Type B pancreatic cell (in vitro differentiated cells): ENCODE measurements around the gene EXOC1. TPM values are rescaled to one million over a fixed set of nuclear protein-coding genes. Genes with fewer than 3 reads are reported as not detected.

Experiments used
- DNase-seq: peaks from one replicate; pipeline ENCODE4 v3.0.0; 2021; ENCODE audit warnings: mixed read lengths; ENCODE audit not compliant: unreplicated experiment; ENCODE audit errors: extremely low spot score
- H3K27ac Mint-ChIP-seq: 2 replicates; pipeline ENCODE4 v1.8.0; 2021; ENCODE audit warnings: mild to moderate bottlenecking, mixed read lengths
- H3K27me3 Mint-ChIP-seq: 2 replicates; pipeline ENCODE4 v1.8.0; 2021; ENCODE audit warnings: mixed read lengths
- H3K36me3 Mint-ChIP-seq: 2 replicates; pipeline ENCODE4 v1.8.0; 2021; ENCODE audit warnings: mixed read lengths
- H3K4me1 Mint-ChIP-seq: one replicate; pipeline ENCODE4 v1.8.0; 2021; ENCODE audit warnings: mixed read lengths; ENCODE audit not compliant: unreplicated experiment
- H3K4me3 Mint-ChIP-seq: 2 replicates; pipeline ENCODE4 v1.8.0; 2021; ENCODE audit warnings: mild to moderate bottlenecking, mixed read lengths
- H3K9me3 Mint-ChIP-seq: 2 replicates; pipeline ENCODE4 v1.8.0; 2021; ENCODE audit warnings: mixed read lengths
- total RNA-seq: library from RNA; stranded (reverse); gene quantifications from 2 replicates; pipeline ENCODE4 v1.2.1, GENCODE V29; 2021; ENCODE audit warnings: low replicate concordance
- TF ChIP-seq, protein P1 (sequence below): fragments of 200-600 bp; sonication (generic); conservative IDR thresholded peaks from 2 replicates; pipeline ENCODE4 v1.5.0; 2021; ENCODE audit warnings: antibody characterized with exemption, mild to moderate bottlenecking

Gene EXOC1
- total RNA-seq, 1 donor from 2014 or later, result 29.0 TPM

DNA sequence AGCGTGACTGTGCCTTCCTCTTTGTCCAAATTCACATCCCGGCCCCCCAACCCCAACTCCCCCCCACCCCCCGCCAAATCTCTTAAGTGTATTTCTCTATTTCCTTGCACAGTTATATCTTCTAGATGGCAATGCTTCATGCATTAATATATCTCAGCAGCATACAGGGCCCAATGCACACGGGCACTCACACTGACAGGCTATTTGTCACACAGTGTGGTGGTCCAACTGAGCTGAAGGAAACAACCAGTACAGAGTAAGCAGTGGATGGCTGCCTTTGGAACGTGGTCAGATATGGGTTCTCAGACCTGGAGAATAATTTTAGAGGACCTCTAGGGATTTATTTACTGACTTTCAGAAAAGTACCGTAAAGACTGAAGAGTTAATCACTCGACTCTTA, 681 bp downstream of the EXOC1 start:
- Mint-ChIP-seq H3K4me3 (no peak overlapping the region), H3K9me3 (no peaks in the 10 kb centered on the region), H3K36me3 (peaks cover 3% of the 10 kb centered on the region), H3K27me3 (peaks cover 33% of the 10 kb centered on the region), H3K27ac (no peak overlapping the region), H3K4me1 (peaks cover 5% of the 10 kb centered on the region)
- DNase-seq, result no peak
- TF ChIP-seq, protein P1, sequence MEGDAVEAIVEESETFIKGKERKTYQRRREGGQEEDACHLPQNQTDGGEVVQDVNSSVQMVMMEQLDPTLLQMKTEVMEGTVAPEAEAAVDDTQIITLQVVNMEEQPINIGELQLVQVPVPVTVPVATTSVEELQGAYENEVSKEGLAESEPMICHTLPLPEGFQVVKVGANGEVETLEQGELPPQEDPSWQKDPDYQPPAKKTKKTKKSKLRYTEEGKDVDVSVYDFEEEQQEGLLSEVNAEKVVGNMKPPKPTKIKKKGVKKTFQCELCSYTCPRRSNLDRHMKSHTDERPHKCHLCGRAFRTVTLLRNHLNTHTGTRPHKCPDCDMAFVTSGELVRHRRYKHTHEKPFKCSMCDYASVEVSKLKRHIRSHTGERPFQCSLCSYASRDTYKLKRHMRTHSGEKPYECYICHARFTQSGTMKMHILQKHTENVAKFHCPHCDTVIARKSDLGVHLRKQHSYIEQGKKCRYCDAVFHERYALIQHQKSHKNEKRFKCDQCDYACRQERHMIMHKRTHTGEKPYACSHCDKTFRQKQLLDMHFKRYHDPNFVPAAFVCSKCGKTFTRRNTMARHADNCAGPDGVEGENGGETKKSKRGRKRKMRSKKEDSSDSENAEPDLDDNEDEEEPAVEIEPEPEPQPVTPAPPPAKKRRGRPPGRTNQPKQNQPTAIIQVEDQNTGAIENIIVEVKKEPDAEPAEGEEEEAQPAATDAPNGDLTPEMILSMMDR, result no peak

DNA sequence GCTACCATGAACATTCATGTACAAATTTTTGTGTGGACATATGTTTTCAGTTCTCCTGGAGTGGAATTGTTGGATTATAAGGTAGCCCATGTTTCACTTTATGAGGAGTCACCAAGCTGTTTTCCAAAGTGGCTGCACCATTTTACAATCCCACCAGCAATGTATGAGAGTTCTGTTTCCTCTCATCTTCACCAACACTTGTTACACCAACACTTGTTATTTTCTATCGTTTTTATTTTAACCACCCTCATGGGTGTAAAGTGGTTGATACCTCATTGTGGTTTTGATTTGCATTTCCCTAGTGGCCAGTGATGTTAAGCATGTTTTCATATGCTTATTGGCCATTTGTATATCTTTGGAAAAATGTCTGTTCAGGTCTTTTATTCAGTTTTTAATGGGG, 4.1 kb downstream of the EXOC1 start:
- H3K27ac Mint-ChIP-seq, result no peak overlapping the region

DNA sequence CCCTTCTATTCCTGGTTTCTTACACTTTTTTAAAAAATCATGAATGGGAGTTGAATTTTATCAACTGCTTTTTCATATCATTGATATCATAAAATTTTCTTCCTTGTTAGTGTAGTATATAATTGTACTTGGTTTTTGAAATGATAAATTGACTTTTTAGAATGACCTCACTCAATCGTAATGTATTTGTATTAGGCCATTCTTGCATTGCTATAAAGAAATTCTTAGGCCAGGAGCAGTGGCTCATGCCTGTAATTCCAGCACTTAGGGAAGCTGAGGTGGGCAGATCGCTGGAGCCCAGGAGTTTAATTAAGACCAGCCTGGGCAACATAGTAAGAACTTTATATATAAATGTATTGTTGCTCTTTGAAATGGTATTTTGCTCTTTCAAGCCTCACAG, 6.3 kb downstream of the EXOC1 start:
- TF ChIP-seq, protein P1, result no peak
- H3K4me1 Mint-ChIP-seq, result no peaks in the 10 kb centered on the region
- no peak overlapping the region for H3K4me3 Mint-ChIP-seq
- no peaks in the 10 kb centered on the region for H3K9me3 Mint-ChIP-seq
- no peak overlapping the region for H3K27ac Mint-ChIP-seq
- no peaks in the 10 kb centered on the region for H3K27me3 Mint-ChIP-seq
- H3K36me3 Mint-ChIP-seq, result peaks cover 14% of the 10 kb centered on the region
- DNase-seq, result no peak

More for the DNA sequence above, 4.1 kb downstream of the EXOC1 start:
- H3K4me1 Mint-ChIP-seq, result peaks cover 5% of the 10 kb centered on the region
- H3K4me3 Mint-ChIP-seq, result no peak overlapping the region
- H3K9me3 Mint-ChIP-seq, result no peaks in the 10 kb centered on the region
- no peak for DNase-seq
- H3K36me3 Mint-ChIP-seq, result peaks cover 14% of the 10 kb centered on the region
- TF ChIP-seq, protein P1, result no peak
- peaks cover 4% of the 10 kb centered on the region for H3K27me3 Mint-ChIP-seq

DNA sequence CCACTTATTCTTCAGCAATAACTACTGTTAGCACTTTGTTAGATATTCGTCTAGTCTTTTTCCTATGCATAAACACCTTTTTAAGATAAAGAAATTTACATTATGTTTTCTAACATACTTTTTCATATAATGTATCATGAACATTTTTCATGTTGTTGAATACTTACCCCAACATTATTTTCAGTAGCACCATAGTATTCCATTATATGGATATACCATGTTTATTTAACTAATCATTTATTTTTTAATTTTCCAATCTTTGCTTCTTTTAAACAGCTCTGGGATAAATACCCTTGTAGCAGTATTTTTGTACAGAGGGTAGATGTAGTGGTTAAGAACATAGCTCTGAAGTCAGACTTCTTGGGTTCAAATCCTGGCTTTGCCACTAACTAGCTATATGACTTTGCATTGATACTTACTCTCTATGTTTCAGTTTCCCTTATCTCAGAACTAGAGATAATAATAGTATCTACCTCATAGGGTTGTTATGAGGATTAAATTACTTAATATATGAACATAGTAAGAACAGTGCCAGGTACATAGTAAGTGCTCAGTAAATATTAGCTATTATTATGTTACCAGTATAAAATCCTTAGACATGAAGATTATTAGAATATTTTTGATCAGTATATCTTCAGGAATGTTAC, 11.3 kb downstream of the EXOC1 start:
- Mint-ChIP-seq H3K27ac (no peak overlapping the region), H3K4me3 (no peak overlapping the region), H3K36me3 (peaks cover 12% of the 10 kb centered on the region), H3K9me3 (no peaks in the 10 kb centered on the region), H3K4me1 (peaks cover 11% of the 10 kb centered on the region), H3K27me3 (no peaks in the 10 kb centered on the region)
- no peak for DNase-seq
- TF ChIP-seq, protein P1, result no peak

DNA sequence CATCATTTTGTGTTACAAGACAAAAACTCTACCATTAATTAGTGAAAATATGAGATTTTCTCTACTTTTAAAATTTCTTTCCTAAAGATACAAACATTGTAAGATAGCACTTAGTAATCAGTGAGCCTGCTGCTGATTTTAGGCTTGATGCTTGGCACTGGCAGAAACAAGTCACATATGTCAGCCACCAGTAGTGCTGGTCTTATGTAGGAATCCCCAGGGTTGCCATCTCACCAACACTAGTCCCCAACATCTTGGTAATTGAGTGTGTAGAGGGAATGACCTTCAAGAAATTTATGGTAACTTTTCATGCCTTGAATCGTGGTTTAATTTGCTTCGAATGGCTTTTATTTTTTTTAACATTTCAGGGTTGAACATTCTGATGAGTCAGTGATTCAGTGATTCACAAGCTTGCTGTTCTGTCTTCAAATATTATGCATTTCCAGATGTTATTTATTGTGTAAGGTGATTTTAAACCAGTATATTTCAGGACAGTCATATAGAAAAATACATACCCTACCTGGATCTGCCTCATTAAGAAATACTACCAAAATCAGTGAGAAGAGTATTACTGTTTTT, 11.9 kb downstream of the EXOC1 start:
- H3K9me3 Mint-ChIP-seq, result no peaks in the 10 kb centered on the region
- no peaks in the 10 kb centered on the region for H3K27me3 Mint-ChIP-seq
- H3K4me1 Mint-ChIP-seq, result peaks cover 11% of the 10 kb centered on the region
- no peak overlapping the region for H3K27ac Mint-ChIP-seq
- no peak for DNase-seq
- peaks cover 11% of the 10 kb centered on the region for H3K36me3 Mint-ChIP-seq
- H3K4me3 Mint-ChIP-seq, result no peak overlapping the region
- TF ChIP-seq, protein P1, result no peak
